Measurements from ENCODE around the gene BICRAL. TPM values are rescaled to one million over a fixed set of nuclear protein-coding genes. Genes with fewer than 3 reads are reported as not detected.

Gene BICRAL
- total and polyA plus RNA-seq, 2 experiments from 2014 or later, result 2.1 to 6.3 TPM

- no peak for TF ChIP-seq EZH2 (IDR thresholded peaks at IDR 0.05; ENCODE audit: borderline replicate concordance)
- TF ChIP-seq EZH2phosphoT487 (IDR thresholded peaks at IDR 0.05; ENCODE audit: low read depth, severe bottlenecking, unreplicated experiment), result no peak
- TF ChIP-seq CTCF (IDR thresholded peaks at IDR 0.05; ENCODE audit: poor library complexity), result no peak
- H3K4me3 ChIP-seq, result no peak overlapping the region
- H3K9me3 ChIP-seq (ENCODE audit: low read depth), result no peaks in the 10 kb centered on the region
- no peaks in the 10 kb centered on the region for H3K27me3 ChIP-seq
- 79% methylated on average over 3 of the region's 3 CpGs for WGBS (ENCODE audit: low lambda C conversion rate, missing lambda C conversion rate)
- H3K9me2 ChIP-seq (replicated peaks; ENCODE audit: insufficient read depth), result no peaks in the 10 kb centered on the region
- H3K36me3 ChIP-seq (replicated peaks; ENCODE audit: insufficient read depth, low read depth), result no peaks in the 10 kb centered on the region
- H3K4me2 ChIP-seq, result no peak overlapping the region
- H2AFZ ChIP-seq, result no peak overlapping the region
- H3K79me2 ChIP-seq, result no peaks in the 10 kb centered on the region
- no peaks in the 10 kb centered on the region for H4K20me1 ChIP-seq (ENCODE audit: insufficient read depth, poor library complexity, severe bottlenecking)
- no peak overlapping the region for H3K27ac ChIP-seq
- no peak for DNase-seq (ENCODE audit: low spot score)
- no peaks in the 10 kb centered on the region for H3K4me1 ChIP-seq (ENCODE audit: insufficient read depth)
Observed at GRCh38 chr6:42871711-42872110, 89.9 kb downstream of the BICRAL start.

- TF ChIP-seq CTCF (IDR thresholded peaks at IDR 0.05; ENCODE audit: poor library complexity) (no peak), EZH2 (IDR thresholded peaks at IDR 0.05; ENCODE audit: borderline replicate concordance) (no peak), EZH2phosphoT487 (IDR thresholded peaks at IDR 0.05; ENCODE audit: low read depth, severe bottlenecking, unreplicated experiment) (no peak)
- Histone ChIP-seq H3K4me3 (no peak overlapping the region), H3K79me2 (no peaks in the 10 kb centered on the region), H3K27me3 (no peaks in the 10 kb centered on the region), H3K9me3 (ENCODE audit: low read depth) (no peaks in the 10 kb centered on the region), H3K4me2 (no peak overlapping the region), H3K4me1 (ENCODE audit: insufficient read depth) (no peaks in the 10 kb centered on the region), H4K20me1 (ENCODE audit: insufficient read depth, poor library complexity, severe bottlenecking) (no peaks in the 10 kb centered on the region), H3K27ac (no peak overlapping the region), H3K36me3 (replicated peaks; ENCODE audit: insufficient read depth, low read depth) (no peaks in the 10 kb centered on the region), H2AFZ (no peak overlapping the region), H3K9me2 (replicated peaks; ENCODE audit: insufficient read depth) (no peaks in the 10 kb centered on the region)
- no peak for DNase-seq (ENCODE audit: low spot score)
- 78% methylated on average over 2 of the region's 2 CpGs for WGBS (ENCODE audit: low lambda C conversion rate, missing lambda C conversion rate)
Observed at GRCh38 chr6:42873313-42873712, 91.5 kb downstream of the BICRAL start.

GRCh38 chr6:42877695-42878094 lies 95.8 kb downstream of the BICRAL start:
- peaks cover 27% of the 10 kb centered on the region for H3K79me2 ChIP-seq
- H3K4me1 ChIP-seq (ENCODE audit: insufficient read depth), result peaks cover 7% of the 10 kb centered on the region
- H3K9me2 ChIP-seq (replicated peaks; ENCODE audit: insufficient read depth), result no peaks in the 10 kb centered on the region
- TF ChIP-seq EZH2phosphoT487 (IDR thresholded peaks at IDR 0.05; ENCODE audit: low read depth, severe bottlenecking, unreplicated experiment) (no peak), CTCF (IDR thresholded peaks at IDR 0.05; ENCODE audit: poor library complexity) (no peak), EZH2 (IDR thresholded peaks at IDR 0.05; ENCODE audit: borderline replicate concordance) (no peak)
- H3K36me3 ChIP-seq (replicated peaks; ENCODE audit: insufficient read depth, low read depth), result no peaks in the 10 kb centered on the region
- no peaks in the 10 kb centered on the region for H4K20me1 ChIP-seq (ENCODE audit: insufficient read depth, poor library complexity, severe bottlenecking)
- no peaks in the 10 kb centered on the region for H3K27me3 ChIP-seq
- peak overlapping the region; percentile 41 for H2AFZ ChIP-seq
- WGBS (ENCODE audit: low lambda C conversion rate, missing lambda C conversion rate), result 85% methylated on average over 3 of the region's 3 CpGs
- no peak overlapping the region for H3K27ac ChIP-seq
- H3K4me3 ChIP-seq, result no peak overlapping the region
- no peak overlapping the region for H3K4me2 ChIP-seq
- DNase-seq (ENCODE audit: low spot score), result no peak
- no peaks in the 10 kb centered on the region for H3K9me3 ChIP-seq (ENCODE audit: low read depth)
